ENCODE measurements around the gene RNF213. TPM values are rescaled to one million over a fixed set of nuclear protein-coding genes. Genes with fewer than 3 reads are reported as not detected.

RNF213 gene
- total RNA-seq, 2 donors from 2014 or later = 150 to 174 TPM

GRCh38 chr17:80317706-80317980 lies 57.0 kb downstream of the RNF213 start:
- ATAC-seq (ENCODE audit: insufficient number of reproducible peaks, low FRiP score, low read depth) (no peak), DNase-seq (ENCODE audit: low spot score) (no peak)
- Histone ChIP-seq H3K4me1 (ENCODE audit: control insufficient read depth in 1 of 2, low read depth in 2 of 2) (no peaks in the 10 kb centered on the region), H3K36me3 (peaks cover 43% of the 10 kb centered on the region), H3K4me3 (no peak overlapping the region), H3K9me3 (no peaks in the 10 kb centered on the region), H3K27ac (no peak overlapping the region), H3K27me3 (replicated peaks; ENCODE audit: insufficient read depth) (no peaks in the 10 kb centered on the region)
- no peak for TF ChIP-seq CTCF (IDR thresholded peaks at IDR 0.05)

- Histone ChIP-seq H3K9me3 (no peaks in the 10 kb centered on the region), H3K4me3 (no peak overlapping the region), H3K4me1 (ENCODE audit: control insufficient read depth in 1 of 2, low read depth in 2 of 2) (no peaks in the 10 kb centered on the region), H3K27me3 (replicated peaks; ENCODE audit: insufficient read depth) (no peaks in the 10 kb centered on the region), H3K27ac (no peak overlapping the region), H3K36me3 (peaks cover 41% of the 10 kb centered on the region)
- DNase-seq (ENCODE audit: low spot score) (no peak), ATAC-seq (ENCODE audit: insufficient number of reproducible peaks, low FRiP score, low read depth) (no peak)
- no peak for TF ChIP-seq CTCF (IDR thresholded peaks at IDR 0.05)
These were observed 57.5 kb downstream of the RNF213 start for GRCh38 chr17:80318166-80318565.

- H3K9me3 ChIP-seq = no peaks in the 10 kb centered on the region
- no peak overlapping the region for H3K27ac ChIP-seq
- no peaks in the 10 kb centered on the region for H3K27me3 ChIP-seq (replicated peaks; ENCODE audit: insufficient read depth)
- no peak overlapping the region for H3K4me3 ChIP-seq
- no peak for TF ChIP-seq CTCF (IDR thresholded peaks at IDR 0.05)
- H3K36me3 ChIP-seq = peaks cover 38% of the 10 kb centered on the region
- H3K4me1 ChIP-seq (ENCODE audit: control insufficient read depth in 1 of 2, low read depth in 2 of 2) = no peaks in the 10 kb centered on the region
- ATAC-seq (ENCODE audit: insufficient number of reproducible peaks, low FRiP score, low read depth) (no peak), DNase-seq (ENCODE audit: low spot score) (no peak)
These were observed 58.8 kb downstream of the RNF213 start for GRCh38 chr17:80319262-80319998.

GRCh38 chr17:80319999-80320344 lies 59.3 kb downstream of the RNF213 start:
- Histone ChIP-seq H3K4me3 (no peak overlapping the region), H3K36me3 (peaks cover 39% of the 10 kb centered on the region), H3K27me3 (replicated peaks; ENCODE audit: insufficient read depth) (no peaks in the 10 kb centered on the region), H3K27ac (no peak overlapping the region), H3K4me1 (ENCODE audit: control insufficient read depth in 1 of 2, low read depth in 2 of 2) (no peaks in the 10 kb centered on the region), H3K9me3 (no peaks in the 10 kb centered on the region)
- no peak for ATAC-seq (ENCODE audit: insufficient number of reproducible peaks, low FRiP score, low read depth)
- no peak for TF ChIP-seq CTCF (IDR thresholded peaks at IDR 0.05)
- no peak for DNase-seq (ENCODE audit: low spot score)

- TF ChIP-seq CTCF (IDR thresholded peaks at IDR 0.05) = no peak
- H3K4me1 ChIP-seq (ENCODE audit: control insufficient read depth in 1 of 2, low read depth in 2 of 2) = no peaks in the 10 kb centered on the region
- DNase-seq (ENCODE audit: low spot score) = no peak
- H3K27ac ChIP-seq = no peak overlapping the region
- no peak for ATAC-seq (ENCODE audit: insufficient number of reproducible peaks, low FRiP score, low read depth)
- H3K4me3 ChIP-seq = no peak overlapping the region
- H3K27me3 ChIP-seq (replicated peaks; ENCODE audit: insufficient read depth) = no peaks in the 10 kb centered on the region
- H3K9me3 ChIP-seq = no peaks in the 10 kb centered on the region
- H3K36me3 ChIP-seq = peaks cover 41% of the 10 kb centered on the region
These were observed 59.8 kb downstream of the RNF213 start for GRCh38 chr17:80320496-80320895.
